ENCODE results near the gene OR10A2. TPM values are rescaled to one million over a fixed set of nuclear protein-coding genes. Genes with fewer than 3 reads are reported as not detected.
"Not testable (repeated sequence)": the region's sequence is repeated elsewhere in the genome, so short reads cannot be mapped to it uniquely, and the experiment has no call there.

OR10A2 gene
- total RNA-seq, 4 donors from 2014 or later, result not detected

DNA sequence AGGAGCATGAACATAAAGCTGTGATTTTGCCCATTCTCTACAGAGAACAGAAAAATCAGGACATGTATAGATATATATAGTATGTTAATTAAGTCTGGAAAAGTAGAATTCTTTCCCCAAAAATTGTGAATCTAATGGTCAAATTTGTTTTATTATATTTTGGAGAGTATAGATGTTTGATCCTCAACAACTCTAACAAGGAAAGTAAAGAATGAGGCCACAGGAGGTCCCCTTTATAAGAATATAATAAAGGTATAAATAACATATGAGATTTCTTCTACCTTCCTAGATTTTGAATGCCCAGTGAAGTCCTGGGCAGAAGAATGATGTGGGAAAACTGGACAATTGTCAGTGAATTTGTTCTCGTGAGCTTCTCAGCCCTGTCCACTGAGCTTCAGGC is 13.5 kb downstream of the OR10A2 start, which contains the start of gene OR10A4:
Gene OR10A4 (plus strand): TSS at position 301 of the 400 bp plus-strand sequence. CDS start 23 bp downstream, at position 324.
- Histone ChIP-seq H3K27ac (no peak within 1 kb of the TSS), H3K27me3 (no peaks in the 10 kb centered on the region), H3K36me3 (no peaks in the 10 kb centered on the region), H3K4me3 (replicated peaks in 1 of 3) (no peak within 1 kb of the TSS), H3K4me1 (no peaks in the 10 kb centered on the region), H3K9me3 (no peaks in the 10 kb centered on the region)
- intact Hi-C loops (cut with DNase I), result no loop called here
- 89 to 95% methylated on average over 1 of the region's 1 CpG for WGBS, 2 donors
- TF ChIP-seq, protein P1, sequence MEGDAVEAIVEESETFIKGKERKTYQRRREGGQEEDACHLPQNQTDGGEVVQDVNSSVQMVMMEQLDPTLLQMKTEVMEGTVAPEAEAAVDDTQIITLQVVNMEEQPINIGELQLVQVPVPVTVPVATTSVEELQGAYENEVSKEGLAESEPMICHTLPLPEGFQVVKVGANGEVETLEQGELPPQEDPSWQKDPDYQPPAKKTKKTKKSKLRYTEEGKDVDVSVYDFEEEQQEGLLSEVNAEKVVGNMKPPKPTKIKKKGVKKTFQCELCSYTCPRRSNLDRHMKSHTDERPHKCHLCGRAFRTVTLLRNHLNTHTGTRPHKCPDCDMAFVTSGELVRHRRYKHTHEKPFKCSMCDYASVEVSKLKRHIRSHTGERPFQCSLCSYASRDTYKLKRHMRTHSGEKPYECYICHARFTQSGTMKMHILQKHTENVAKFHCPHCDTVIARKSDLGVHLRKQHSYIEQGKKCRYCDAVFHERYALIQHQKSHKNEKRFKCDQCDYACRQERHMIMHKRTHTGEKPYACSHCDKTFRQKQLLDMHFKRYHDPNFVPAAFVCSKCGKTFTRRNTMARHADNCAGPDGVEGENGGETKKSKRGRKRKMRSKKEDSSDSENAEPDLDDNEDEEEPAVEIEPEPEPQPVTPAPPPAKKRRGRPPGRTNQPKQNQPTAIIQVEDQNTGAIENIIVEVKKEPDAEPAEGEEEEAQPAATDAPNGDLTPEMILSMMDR (IDR thresholded peaks at IDR 0.05), result no peak
- TF ChIP-seq POLR2A (IDR thresholded peaks at IDR 0.05), result no peak
- no peak for DNase-seq

DNA sequence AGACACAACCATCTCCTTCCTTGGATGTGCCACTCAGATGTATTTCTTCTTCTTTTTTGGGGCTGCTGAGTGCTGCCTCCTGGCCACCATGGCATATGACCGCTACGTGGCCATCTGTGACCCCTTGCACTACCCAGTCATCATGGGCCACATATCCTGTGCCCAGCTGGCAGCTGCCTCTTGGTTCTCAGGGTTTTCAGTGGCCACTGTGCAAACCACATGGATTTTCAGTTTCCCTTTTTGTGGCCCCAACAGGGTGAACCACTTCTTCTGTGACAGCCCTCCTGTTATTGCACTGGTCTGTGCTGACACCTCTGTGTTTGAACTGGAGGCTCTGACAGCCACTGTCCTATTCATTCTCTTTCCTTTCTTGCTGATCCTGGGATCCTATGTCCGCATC is 14.1 kb downstream of the OR10A2 start:
- 88 to 97% methylated on average over 3 of the region's 3 CpGs for WGBS, 2 donors
- no peak for TF ChIP-seq POLR2A (IDR thresholded peaks at IDR 0.05)
- no peak overlapping the region for H3K27ac ChIP-seq
- no peaks in the 10 kb centered on the region for H3K9me3 ChIP-seq
- H3K4me1 ChIP-seq, result no peaks in the 10 kb centered on the region
- DNase-seq, result no peak
- no peak overlapping the region for H3K4me3 ChIP-seq (replicated peaks in 1 of 3)
- H3K27me3 ChIP-seq, result no peaks in the 10 kb centered on the region
- intact Hi-C loops (cut with DNase I), result no loop called here
- H3K36me3 ChIP-seq, result no peaks in the 10 kb centered on the region

DNA sequence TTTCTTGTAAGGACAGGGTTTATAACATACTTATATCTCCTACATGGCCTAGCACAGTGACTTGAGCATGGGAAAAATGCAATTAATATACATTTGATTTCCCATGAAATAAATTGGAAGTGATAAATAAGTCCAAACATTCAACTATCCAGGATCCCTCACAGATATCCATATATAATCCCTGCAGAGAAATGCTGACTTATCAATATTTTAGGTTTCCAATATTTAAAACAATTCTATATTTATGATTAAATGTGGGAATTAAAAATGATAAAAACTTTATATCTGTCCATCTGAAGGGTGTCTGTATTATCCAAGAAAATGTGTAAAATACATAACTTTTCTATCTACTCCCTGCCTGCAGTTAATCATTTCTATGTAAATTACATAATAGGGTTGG is 19.9 kb downstream of the OR10A2 start:
- no peaks in the 10 kb centered on the region for H3K4me1 ChIP-seq
- intact Hi-C loops (cut with DNase I), result no loop called here
- no peak overlapping the region for H3K4me3 ChIP-seq (replicated peaks in 1 of 3)
- H3K27ac ChIP-seq, result no peak overlapping the region
- no peaks in the 10 kb centered on the region for H3K36me3 ChIP-seq
- no peaks in the 10 kb centered on the region for H3K9me3 ChIP-seq
- no peaks in the 10 kb centered on the region for H3K27me3 ChIP-seq
- DNase-seq, result no peak
- TF ChIP-seq, protein P1 (IDR thresholded peaks at IDR 0.05), result no peak
- TF ChIP-seq POLR2A (IDR thresholded peaks at IDR 0.05), result no peak

DNA sequence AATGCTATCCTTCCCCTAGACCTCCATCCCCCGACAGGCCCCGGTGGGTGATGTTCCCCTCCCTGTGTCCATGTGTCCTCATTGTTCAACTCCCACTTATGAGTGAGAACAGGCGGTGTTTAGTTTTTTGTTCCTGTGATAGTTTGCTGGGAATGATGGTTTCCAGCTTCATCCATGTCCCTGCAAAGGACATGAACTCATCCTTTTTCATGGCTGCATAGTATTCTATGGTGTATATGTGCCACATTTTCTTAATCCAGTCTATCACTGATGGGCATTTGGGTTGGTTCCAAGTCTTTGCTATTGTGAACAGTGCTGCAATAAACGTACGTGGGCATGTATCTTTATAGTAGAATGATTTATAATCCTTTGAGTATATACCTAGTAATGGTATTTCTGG is 24.9 kb downstream of the OR10A2 start:
- H3K4me3 ChIP-seq (replicated peaks in 1 of 3); H3K27ac ChIP-seq; DNase-seq; H3K36me3 ChIP-seq; intact Hi-C loops (cut with DNase I); H3K27me3 ChIP-seq; H3K9me3 ChIP-seq; H3K4me1 ChIP-seq: not testable (repeated sequence)
- WGBS, 2 donors, result 98% methylated on average over 5 of the region's 5 CpGs

DNA sequence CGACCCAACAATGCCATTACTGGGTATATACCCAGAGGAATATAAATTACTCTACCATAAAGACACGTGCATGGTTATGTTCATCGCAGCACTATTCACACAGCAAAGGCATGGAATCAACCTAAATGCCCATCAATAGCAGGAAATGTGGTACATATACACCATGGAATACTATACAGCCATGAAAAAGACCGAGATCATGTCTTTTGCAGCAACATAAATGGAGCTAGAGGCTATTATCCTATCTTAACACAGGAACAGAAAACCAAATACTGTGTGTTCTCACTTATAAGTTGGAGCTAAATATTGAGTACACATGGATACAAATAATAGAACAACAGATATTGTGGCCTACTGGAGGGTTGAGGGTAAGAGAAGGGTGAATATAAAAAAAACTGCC is 26.0 kb downstream of the OR10A2 start:
- H3K27me3 ChIP-seq, result no peaks in the 10 kb centered on the region
- intact Hi-C loops (cut with DNase I), result no loop called here
- 92 to 96% methylated on average over 4 of the region's 4 CpGs for WGBS, 2 donors
- H3K27ac ChIP-seq, result no peak overlapping the region
- TF ChIP-seq POLR2A (IDR thresholded peaks at IDR 0.05), result no peak
- TF ChIP-seq, protein P1 (IDR thresholded peaks at IDR 0.05), result no peak
- no peak for DNase-seq
- no peaks in the 10 kb centered on the region for H3K4me1 ChIP-seq
- no peak overlapping the region for H3K4me3 ChIP-seq (replicated peaks in 1 of 3)
- no peaks in the 10 kb centered on the region for H3K36me3 ChIP-seq
- no peaks in the 10 kb centered on the region for H3K9me3 ChIP-seq

DNA sequence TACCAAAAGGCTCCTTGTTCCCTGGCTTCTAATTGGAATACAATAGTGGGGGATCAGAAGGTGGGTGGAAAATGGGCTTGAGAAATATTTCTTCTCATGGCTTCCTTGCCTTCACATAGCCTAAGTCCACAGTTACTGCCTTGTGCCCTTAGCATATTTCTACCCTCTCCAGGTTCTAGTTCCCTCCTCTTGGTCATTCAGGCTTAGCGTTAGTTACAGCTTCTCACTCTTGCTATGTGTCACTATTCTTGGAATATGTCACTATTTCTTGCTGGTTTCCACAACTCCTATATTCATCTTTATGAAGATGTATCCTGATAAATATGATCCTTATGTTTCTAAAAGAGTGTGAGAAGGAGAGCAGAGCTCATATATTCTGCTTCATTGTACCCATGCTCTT is 27.0 kb downstream of the OR10A2 start:
- WGBS, 2 donors, result 43 to 52% methylated on average over 1 of the region's 1 CpG
- no peaks in the 10 kb centered on the region for H3K9me3 ChIP-seq
- no peak overlapping the region for H3K4me3 ChIP-seq (replicated peaks in 1 of 3)
- no peak for TF ChIP-seq POLR2A (IDR thresholded peaks at IDR 0.05)
- TF ChIP-seq, protein P1 (IDR thresholded peaks at IDR 0.05), result no peak
- H3K27me3 ChIP-seq, result no peaks in the 10 kb centered on the region
- intact Hi-C loops (cut with DNase I), result no loop called here
- no peak overlapping the region for H3K27ac ChIP-seq
- DNase-seq, result no peak
- H3K36me3 ChIP-seq, result no peaks in the 10 kb centered on the region
- H3K4me1 ChIP-seq, result no peaks in the 10 kb centered on the region

Measured in thyroid gland (tissue), 4 donors.